HG02885 (cell line): ENCODE results near the gene ROR2.
"Not testable (repeated sequence)": the region's sequence is repeated elsewhere in the genome, so short reads cannot be mapped to it uniquely, and the experiment has no call there.

Experiments
- ATAC-seq: cut with Tn5 transposase; IDR thresholded peaks from one replicate; pipeline ENCODE4 v1.9.1; 2021; ENCODE audit warnings: mild to moderate bottlenecking; ENCODE audit not compliant: unreplicated experiment, poor library complexity

Gene ROR2

GRCh38 chr9:91929331-91929730 lies 20.7 kb downstream of the ROR2 start:
- no peak for ATAC-seq

GRCh38 chr9:91927922-91928510 lies 22.0 kb downstream of the ROR2 start:
- no peak for ATAC-seq

GRCh38 chr9:91924090-91924489 lies 25.9 kb downstream of the ROR2 start:
- no peak for ATAC-seq

- no peak for ATAC-seq
Observed at GRCh38 chr9:91923145-91923544, 26.9 kb downstream of the ROR2 start.

- no peak for ATAC-seq
Observed at GRCh38 chr9:91921371-91921770, 28.7 kb downstream of the ROR2 start.

GRCh38 chr9:91920630-91921350 lies 29.2 kb downstream of the ROR2 start:
- ATAC-seq, result no peak

- ATAC-seq, result no peak
Observed at GRCh38 chr9:91919621-91920020, 30.4 kb downstream of the ROR2 start.

- ATAC-seq, result no peak
Observed at GRCh38 chr9:91917436-91917835, 32.6 kb downstream of the ROR2 start.

GRCh38 chr9:91915524-91916263 lies 34.3 kb downstream of the ROR2 start:
- no peak for ATAC-seq

GRCh38 chr9:91914937-91915336 lies 35.1 kb downstream of the ROR2 start:
- no peak for ATAC-seq

GRCh38 chr9:91914404-91914803 lies 35.6 kb downstream of the ROR2 start:
- ATAC-seq, result no peak

GRCh38 chr9:91913986-91914385 lies 36.0 kb downstream of the ROR2 start:
- no peak for ATAC-seq

- ATAC-seq, result no peak
Observed at GRCh38 chr9:91913096-91913495, 36.9 kb downstream of the ROR2 start.

GRCh38 chr9:91911657-91912056 lies 38.4 kb downstream of the ROR2 start:
- ATAC-seq, result no peak

GRCh38 chr9:91909256-91909655 lies 40.8 kb downstream of the ROR2 start:
- ATAC-seq, result not testable (repeated sequence)

GRCh38 chr9:91908746-91909145 lies 41.3 kb downstream of the ROR2 start:
- ATAC-seq, result no peak

- ATAC-seq, result no peak
Observed at GRCh38 chr9:91908293-91908623, 41.8 kb downstream of the ROR2 start.

- ATAC-seq, result no peak
Observed at GRCh38 chr9:91907484-91908292, 42.3 kb downstream of the ROR2 start.

- ATAC-seq, result peak; percentile 44
Observed at GRCh38 chr9:91905991-91906469, 44.0 kb downstream of the ROR2 start.

- no peak for ATAC-seq
Observed at GRCh38 chr9:91905237-91905650, 44.8 kb downstream of the ROR2 start.
